ENCODE results near the gene FLT3. TPM values are rescaled to one million over a fixed set of nuclear protein-coding genes. Genes with fewer than 3 reads are reported as not detected.
A peak's percentile ranks its signal among the peaks of the same experiment; 100 is the strongest.
"Not testable (repeated sequence)": the region's sequence is repeated elsewhere in the genome, so short reads cannot be mapped to it uniquely, and the experiment has no call there.

The FLT3 gene
- total RNA-seq, 1 experiment from 2014 or later = 0.04 TPM

GRCh38 chr13:28099396-28100149 is 803 bp downstream of the FLT3 start:
- no peak for DNase-seq (ENCODE audit: low spot score)

- peak; percentile 4 for DNase-seq (ENCODE audit: low spot score)
These were observed 2.9 kb downstream of the FLT3 start for GRCh38 chr13:28097503-28097902.

- DNase-seq (ENCODE audit: low spot score) = no peak
These were observed 6.1 kb downstream of the FLT3 start for GRCh38 chr13:28094306-28094705.

- no peak for DNase-seq (ENCODE audit: low spot score)
These were observed 6.5 kb downstream of the FLT3 start for GRCh38 chr13:28093881-28094280.

- no peak for DNase-seq (ENCODE audit: low spot score)
These were observed 7.9 kb downstream of the FLT3 start for GRCh38 chr13:28092431-28092830.

GRCh38 chr13:28089065-28089464 is 11.3 kb downstream of the FLT3 start:
- no peak for DNase-seq (ENCODE audit: low spot score)

GRCh38 chr13:28077820-28078219 is 22.6 kb downstream of the FLT3 start:
- not testable (repeated sequence) for DNase-seq (ENCODE audit: low spot score)

- no peak for DNase-seq (ENCODE audit: low spot score)
These were observed 23.1 kb downstream of the FLT3 start for GRCh38 chr13:28077231-28077630.

- no peak for DNase-seq (ENCODE audit: low spot score)
These were observed 29.0 kb downstream of the FLT3 start for GRCh38 chr13:28071424-28071823.

GRCh38 chr13:28067491-28067890 is 32.9 kb downstream of the FLT3 start:
- DNase-seq (ENCODE audit: low spot score) = no peak

- peak; percentile 17 for DNase-seq (ENCODE audit: low spot score)
These were observed 41.3 kb downstream of the FLT3 start for GRCh38 chr13:28058866-28059613.

GRCh38 chr13:28056970-28057712 is 43.2 kb downstream of the FLT3 start:
- DNase-seq (ENCODE audit: low spot score) = no peak

- no peak for DNase-seq (ENCODE audit: low spot score)
These were observed 44.0 kb downstream of the FLT3 start for GRCh38 chr13:28056426-28056825.

- DNase-seq (ENCODE audit: low spot score) = no peak
These were observed 45.0 kb downstream of the FLT3 start for GRCh38 chr13:28055357-28055756.

GRCh38 chr13:28052945-28053344 is 47.4 kb downstream of the FLT3 start:
- no peak for DNase-seq (ENCODE audit: low spot score)

GRCh38 chr13:28049880-28050875 is 50.2 kb downstream of the FLT3 start:
- no peak for DNase-seq (ENCODE audit: low spot score)

- DNase-seq (ENCODE audit: low spot score) = no peak
These were observed 51.2 kb downstream of the FLT3 start for GRCh38 chr13:28049215-28049614.

GRCh38 chr13:28048768-28049167 is 51.6 kb downstream of the FLT3 start:
- DNase-seq (ENCODE audit: low spot score) = no peak

- DNase-seq (ENCODE audit: low spot score) = no peak
These were observed 52.5 kb downstream of the FLT3 start for GRCh38 chr13:28047757-28048388.

GRCh38 chr13:28046981-28047380 is 53.4 kb downstream of the FLT3 start:
- no peak for DNase-seq (ENCODE audit: low spot score)

GRCh38 chr13:28045861-28046260 is 54.5 kb downstream of the FLT3 start:
- DNase-seq (ENCODE audit: low spot score) = no peak
